ENCODE data around the gene MAL.
"Not testable (repeated sequence)": the region's sequence is repeated elsewhere in the genome, so short reads cannot be mapped to it uniquely, and the experiment has no call there.

MAL gene

DNA sequence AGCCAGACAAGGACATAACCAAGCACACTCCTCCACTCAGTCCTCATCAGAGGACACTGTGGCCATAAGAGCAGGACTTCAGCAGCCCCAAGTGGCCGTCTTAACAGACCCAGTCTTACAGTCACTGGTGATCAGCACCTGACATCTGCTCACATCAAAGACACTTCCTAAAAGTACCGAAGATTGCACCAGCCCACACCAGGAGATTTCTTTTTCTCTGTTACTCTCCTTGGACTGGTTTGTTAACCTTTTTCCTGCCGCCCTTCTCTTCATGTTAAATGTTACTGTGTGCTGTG is 52.0 kb downstream of the MAL start:
- TF ChIP-seq ZFX (IDR thresholded peaks at IDR 0.05; ENCODE audit: borderline replicate concordance) (no peak), CTCF (IDR thresholded peaks at IDR 0.05) (no peak)
- H3K27ac ChIP-seq: no peak overlapping the region

GRCh38 chr2:95077861-95078603 is 52.5 kb downstream of the MAL start:
- no peak overlapping the region for H3K27ac ChIP-seq
- TF ChIP-seq CTCF (IDR thresholded peaks at IDR 0.05) (no peak), ZFX (IDR thresholded peaks at IDR 0.05; ENCODE audit: borderline replicate concordance) (no peak)

- TF ChIP-seq CTCF (IDR thresholded peaks at IDR 0.05) (no peak), ZFX (IDR thresholded peaks at IDR 0.05; ENCODE audit: borderline replicate concordance) (no peak)
- H3K27ac ChIP-seq: no peak overlapping the region
Observed at GRCh38 chr2:95079199-95079683, 53.7 kb downstream of the MAL start.

GRCh38 chr2:95082477-95082876 is 57.0 kb downstream of the MAL start:
- no peak for TF ChIP-seq ZFX (IDR thresholded peaks at IDR 0.05; ENCODE audit: borderline replicate concordance)
- no peak for TF ChIP-seq CTCF (IDR thresholded peaks at IDR 0.05)
- H3K27ac ChIP-seq: no peak overlapping the region

DNA sequence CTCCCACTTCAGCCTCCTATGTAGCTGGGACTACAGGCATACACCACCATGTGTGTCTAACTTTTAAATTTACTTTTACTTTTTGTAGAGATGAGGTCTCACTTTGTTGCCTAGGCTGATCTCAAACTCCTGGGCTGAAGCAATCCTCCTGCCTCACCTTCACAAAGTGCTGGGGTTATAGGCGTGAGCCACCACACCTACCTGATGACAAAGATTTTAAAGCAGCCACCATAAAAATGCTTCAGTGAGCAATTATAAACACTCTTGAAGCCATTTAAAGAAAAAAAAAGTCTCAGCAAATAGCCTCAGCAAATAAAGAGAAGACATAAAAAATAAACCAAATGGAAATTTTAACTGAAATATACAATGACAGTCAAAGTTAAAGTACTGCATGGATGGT is 60.5 kb downstream of the MAL start:
- no peak overlapping the region for H3K27ac ChIP-seq
- no peak for TF ChIP-seq CTCF (IDR thresholded peaks at IDR 0.05)
- no peak for TF ChIP-seq ZFX (IDR thresholded peaks at IDR 0.05; ENCODE audit: borderline replicate concordance)

DNA sequence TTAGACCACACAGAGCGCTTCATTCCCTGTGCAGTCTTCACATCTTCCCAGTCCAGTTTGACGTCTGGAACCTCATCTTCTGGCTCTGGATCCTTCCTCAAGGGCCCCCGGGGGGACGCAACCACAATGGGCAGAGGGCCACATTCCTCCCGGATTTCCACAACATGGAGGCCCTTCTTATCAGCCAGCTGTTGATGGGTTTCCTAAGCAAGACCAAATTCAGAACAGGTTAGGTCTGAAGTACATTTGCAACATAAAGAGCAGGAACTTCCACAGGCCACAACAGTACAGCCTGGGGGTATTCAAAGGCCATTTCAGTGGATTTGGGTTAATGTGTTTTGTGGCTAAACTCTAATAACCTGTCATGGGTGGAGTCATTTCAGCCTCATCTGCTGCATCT is 61.9 kb downstream of the MAL start:
- no peak overlapping the region for H3K27ac ChIP-seq
- no peak for TF ChIP-seq ZFX (IDR thresholded peaks at IDR 0.05; ENCODE audit: borderline replicate concordance)
- no peak for TF ChIP-seq CTCF (IDR thresholded peaks at IDR 0.05)

DNA sequence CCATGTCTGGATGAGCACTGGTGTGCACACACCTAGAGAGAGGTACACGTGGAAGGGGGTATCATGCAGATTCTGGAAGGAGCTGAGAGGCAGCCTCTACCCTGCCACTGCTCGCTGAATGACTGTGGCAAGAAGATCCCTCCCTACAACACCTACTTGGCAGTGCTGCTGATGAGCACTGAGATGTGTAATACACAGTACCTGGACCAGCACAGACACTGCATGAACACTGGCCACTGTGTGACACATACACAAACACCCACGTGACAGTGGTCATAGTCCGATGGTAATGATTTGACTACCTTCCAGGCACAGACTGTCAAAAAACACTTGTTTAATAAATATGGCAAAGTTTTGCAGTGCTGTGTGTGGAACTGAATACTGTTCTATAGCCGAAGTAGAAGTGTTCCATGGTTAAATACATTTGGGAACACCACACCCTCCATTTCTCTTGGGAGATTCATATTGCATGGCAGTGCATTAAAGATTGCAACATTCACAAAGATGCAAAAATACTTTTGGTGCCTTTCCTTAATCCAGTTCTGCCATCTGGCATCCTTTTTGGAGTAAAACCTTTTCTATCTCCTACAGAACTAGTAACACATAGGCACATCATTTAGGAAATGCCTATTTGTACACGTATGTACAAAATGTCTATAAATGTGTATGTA is 66.5 kb downstream of the MAL start:
- H3K27ac ChIP-seq: no peak overlapping the region
- TF ChIP-seq CTCF (IDR thresholded peaks at IDR 0.05): no peak
- no peak for TF ChIP-seq ZFX (IDR thresholded peaks at IDR 0.05; ENCODE audit: borderline replicate concordance)

DNA sequence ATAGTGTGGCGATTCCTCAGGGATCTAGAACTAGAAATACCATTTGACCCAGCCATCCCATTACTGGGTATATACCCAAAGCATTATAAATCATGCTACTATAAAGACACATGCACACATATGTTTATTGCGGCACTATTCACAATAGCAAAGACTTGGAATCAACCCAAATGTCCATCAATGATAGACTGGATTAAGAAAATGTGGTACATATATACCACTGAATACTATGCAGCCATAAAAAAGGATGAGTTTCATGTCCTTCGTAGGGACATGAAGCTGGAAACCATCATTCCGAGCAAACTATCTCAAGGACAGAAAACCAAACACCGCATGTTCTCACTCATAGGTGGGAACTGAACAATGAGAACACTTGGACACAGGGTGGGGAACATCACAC is 72.8 kb downstream of the MAL start:
- H3K27ac ChIP-seq: not testable (repeated sequence)
